ENCODE results near the gene TPCN1. TPM values are rescaled to one million over a fixed set of nuclear protein-coding genes. Genes with fewer than 3 reads are reported as not detected.

TPCN1 gene
- total RNA-seq, 1 experiment from 2014 or later, result 13.5 TPM

GRCh38 chr12:113299619-113300237 is 78.5 kb downstream of the TPCN1 start:
- no peak for TF ChIP-seq CTCF (conservative IDR thresholded peaks at IDR 0.05)
- H3K79me2 ChIP-seq (ENCODE audit: insufficient read depth, low read length), result no peaks in the 10 kb centered on the region
- no peak overlapping the region for H3K4me2 ChIP-seq (ENCODE audit: insufficient read depth, insufficient read length, low read length)
- H3K4me1 Mint-ChIP-seq, result peaks cover 25 to 31% of the 10 kb centered on the region in 2 experiments
- no peak overlapping the region for H2BK5ac ChIP-seq (ENCODE audit: insufficient read length, low read length)
- H3K36me3 Mint-ChIP-seq (ENCODE audit: insufficient read depth in 1 of 3, low read depth in 3 of 3), result peaks cover 8 to 16% (median 13%) of the 10 kb centered on the region in 3 experiments; a peak in 6 of 7 replicates
- no peak overlapping the region for H3K4ac ChIP-seq (ENCODE audit: low read depth, low read length)
- H3K23ac ChIP-seq (ENCODE audit: insufficient read length, low read depth, low read length), result no peak overlapping the region
- no peak overlapping the region for H2AK5ac ChIP-seq (ENCODE audit: insufficient read length, low read length)
- no peak overlapping the region for H2AFZ ChIP-seq (ENCODE audit: low read length)
- no CpG with 5 or more reads among the region's 14 CpGs for WGBS (ENCODE audit: extremely low coverage, insufficient read length, low lambda C conversion rate)
- peak overlapping the region in 2 of 3 experiments; percentile 86 to 95; a peak in 4 of 7 replicates for H3K27ac Mint-ChIP-seq
- no peak overlapping the region for H3K27ac ChIP-seq (ENCODE audit: insufficient read length, low read depth, low read length)
- no peaks in the 10 kb centered on the region for H4K20me1 ChIP-seq (ENCODE audit: control insufficient read depth, insufficient read depth, insufficient read length)
- no peak overlapping the region for H3K56ac ChIP-seq (ENCODE audit: insufficient read length, low read depth, low read length)
- H3K18ac ChIP-seq (ENCODE audit: insufficient read length, low read depth, low read length), result no peak overlapping the region
- H2BK12ac ChIP-seq (ENCODE audit: insufficient read length, low read depth, low read length), result no peak overlapping the region
- no peak overlapping the region for H4K8ac ChIP-seq (replicated peaks; ENCODE audit: insufficient read length, low read depth, low read length)
- DNase-seq, result peak; percentile 90
- no peak overlapping the region for H3T11ph ChIP-seq (ENCODE audit: low read length)
- no peak overlapping the region for H3K9ac ChIP-seq (ENCODE audit: extremely low read depth, insufficient read length, low read length)
- no peaks in the 10 kb centered on the region; the same call in 1 of the 2 replicates for H3K27me3 Mint-ChIP-seq (ENCODE audit: low read depth)
- H3K14ac ChIP-seq (ENCODE audit: insufficient read depth, low read length), result peak overlapping the region; percentile 10; the same call in 1 of the 2 replicates
- no peak overlapping the region; a peak in 1 of 5 replicates for H3K4me3 Mint-ChIP-seq
- no peak overlapping the region for H2BK20ac ChIP-seq (ENCODE audit: low read depth, low read length, poor library complexity, severe bottlenecking)
- H3K4me1 ChIP-seq (ENCODE audit: insufficient read depth, low read length), result no peaks in the 10 kb centered on the region; the same call in 1 of the 2 replicates
- no peaks in the 10 kb centered on the region for H3K9me3 ChIP-seq (ENCODE audit: control insufficient read depth, low read depth, low read length)
- H2BK120ac ChIP-seq (ENCODE audit: low read depth, low read length, poor library complexity, severe bottlenecking), result no peak overlapping the region
- no peaks in the 10 kb centered on the region for H3K79me1 ChIP-seq (ENCODE audit: insufficient read depth, low read depth, low read length, poor library complexity, severe bottlenecking)
- no peak overlapping the region for H2BK15ac ChIP-seq (ENCODE audit: low read depth, low read length)
- no peaks in the 10 kb centered on the region for H3K27me3 ChIP-seq (ENCODE audit: insufficient read depth, low read length)
- H3K9me3 Mint-ChIP-seq, result no peaks in the 10 kb centered on the region
- H4K91ac ChIP-seq (ENCODE audit: insufficient read length, low read depth, low read length), result no peak overlapping the region
- H3K23me2 ChIP-seq (ENCODE audit: insufficient read length, low read depth, low read length, poor library complexity, severe bottlenecking), result no peaks in the 10 kb centered on the region
- H4K5ac ChIP-seq (ENCODE audit: insufficient read length, low read depth, low read length), result no peak overlapping the region

Data from H9 (cell line).